ENCODE data around the gene RAB33A.

Gene RAB33A

DNA sequence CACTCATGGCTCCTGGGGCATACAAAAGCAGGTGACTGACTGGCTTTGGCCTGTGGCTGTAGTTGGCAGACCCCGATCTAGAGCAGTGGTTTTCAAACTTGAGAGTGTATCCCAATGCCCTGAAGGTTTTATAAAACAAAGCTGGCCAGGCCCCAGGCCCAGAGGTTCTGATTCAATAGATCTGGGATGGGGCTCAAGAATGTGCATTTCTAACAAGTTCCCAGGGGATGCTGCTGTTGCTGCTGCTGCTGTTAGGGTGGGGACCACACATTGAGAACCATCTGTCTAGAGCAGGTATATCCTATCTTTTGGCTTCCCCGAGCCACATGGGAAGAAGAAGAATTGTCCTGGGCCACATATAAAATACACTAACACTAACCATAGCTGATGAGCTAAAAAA is 13.5 kb upstream of the RAB33A start:
- H3K27me3 Mint-ChIP-seq (ENCODE audit: low read depth): no peaks in the 10 kb centered on the region
- H3K4me3 Mint-ChIP-seq: no peak overlapping the region
- H3K4me1 Mint-ChIP-seq: peaks cover 9% of the 10 kb centered on the region
- H3K36me3 Mint-ChIP-seq (ENCODE audit: low read depth): peaks cover 8% of the 10 kb centered on the region
- no peaks in the 10 kb centered on the region for H3K9me3 Mint-ChIP-seq
- no peak overlapping the region for H3K27ac Mint-ChIP-seq
- TF ChIP-seq, protein P1, sequence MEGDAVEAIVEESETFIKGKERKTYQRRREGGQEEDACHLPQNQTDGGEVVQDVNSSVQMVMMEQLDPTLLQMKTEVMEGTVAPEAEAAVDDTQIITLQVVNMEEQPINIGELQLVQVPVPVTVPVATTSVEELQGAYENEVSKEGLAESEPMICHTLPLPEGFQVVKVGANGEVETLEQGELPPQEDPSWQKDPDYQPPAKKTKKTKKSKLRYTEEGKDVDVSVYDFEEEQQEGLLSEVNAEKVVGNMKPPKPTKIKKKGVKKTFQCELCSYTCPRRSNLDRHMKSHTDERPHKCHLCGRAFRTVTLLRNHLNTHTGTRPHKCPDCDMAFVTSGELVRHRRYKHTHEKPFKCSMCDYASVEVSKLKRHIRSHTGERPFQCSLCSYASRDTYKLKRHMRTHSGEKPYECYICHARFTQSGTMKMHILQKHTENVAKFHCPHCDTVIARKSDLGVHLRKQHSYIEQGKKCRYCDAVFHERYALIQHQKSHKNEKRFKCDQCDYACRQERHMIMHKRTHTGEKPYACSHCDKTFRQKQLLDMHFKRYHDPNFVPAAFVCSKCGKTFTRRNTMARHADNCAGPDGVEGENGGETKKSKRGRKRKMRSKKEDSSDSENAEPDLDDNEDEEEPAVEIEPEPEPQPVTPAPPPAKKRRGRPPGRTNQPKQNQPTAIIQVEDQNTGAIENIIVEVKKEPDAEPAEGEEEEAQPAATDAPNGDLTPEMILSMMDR (IDR thresholded peaks at IDR 0.05; ENCODE audit: unreplicated experiment in 3 of 3): no peak

DNA sequence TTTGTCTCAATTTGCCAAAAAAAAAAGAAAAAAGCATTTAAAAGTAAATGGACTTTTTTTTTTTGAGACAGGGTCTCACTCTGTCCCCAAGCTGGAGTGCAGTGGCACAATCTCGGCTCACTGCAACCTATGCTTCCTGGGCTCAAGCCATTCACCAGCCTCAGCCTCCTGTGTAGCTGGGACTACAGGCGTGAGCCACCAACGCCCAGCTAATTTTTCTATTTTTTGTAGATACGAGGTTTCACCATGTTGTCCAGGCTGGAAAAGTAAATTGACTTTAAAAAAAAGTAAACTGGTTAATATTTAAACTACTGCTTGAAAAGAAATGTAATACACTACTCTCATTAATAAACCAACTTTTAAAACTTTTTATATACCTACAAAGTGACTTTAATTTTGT is 12.0 kb upstream of the RAB33A start:
- peaks cover 5% of the 10 kb centered on the region for H3K36me3 Mint-ChIP-seq (ENCODE audit: low read depth)
- H3K4me3 Mint-ChIP-seq: no peak overlapping the region
- H3K4me1 Mint-ChIP-seq: peaks cover 14% of the 10 kb centered on the region
- no peak overlapping the region for H3K27ac Mint-ChIP-seq
- no peaks in the 10 kb centered on the region for H3K9me3 Mint-ChIP-seq
- no peaks in the 10 kb centered on the region for H3K27me3 Mint-ChIP-seq (ENCODE audit: low read depth)
- TF ChIP-seq, protein P1 (IDR thresholded peaks at IDR 0.05; ENCODE audit: unreplicated experiment in 3 of 3): no peak

DNA sequence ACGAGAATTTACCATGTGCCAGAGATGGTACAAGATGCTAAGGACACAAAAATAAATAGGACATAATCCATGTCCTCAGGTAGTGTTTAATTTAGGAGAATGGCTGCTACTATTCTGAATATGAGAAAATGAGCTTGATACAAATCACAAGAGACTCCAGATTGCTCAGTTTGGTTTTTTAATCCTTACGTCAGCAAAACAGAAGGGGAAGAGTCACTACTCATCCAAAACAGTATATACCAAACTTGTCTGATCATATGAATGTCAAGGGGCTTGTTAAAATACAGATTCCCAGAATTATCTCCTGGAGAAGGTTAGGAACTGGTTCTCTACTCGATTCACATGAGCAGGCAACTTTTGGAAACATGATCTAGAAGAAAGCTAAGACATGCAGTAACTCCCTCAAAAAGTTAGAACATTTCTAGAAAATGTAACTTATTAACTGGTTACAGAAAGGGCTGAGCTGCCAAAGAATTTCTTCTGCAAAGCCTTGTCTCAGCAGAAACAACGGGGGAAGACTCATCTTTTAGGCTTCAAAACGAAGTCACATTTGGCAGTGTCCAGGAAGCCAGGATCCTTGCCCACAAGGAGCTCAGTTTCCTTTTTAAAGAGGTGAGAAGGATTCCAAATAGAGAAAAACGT is 9.5 kb upstream of the RAB33A start:
- peak overlapping the region; percentile 46 to 92 (median 59) for H3K4me3 Mint-ChIP-seq
- no peaks in the 10 kb centered on the region for H3K27me3 Mint-ChIP-seq (ENCODE audit: low read depth)
- peaks cover 22% of the 10 kb centered on the region for H3K4me1 Mint-ChIP-seq
- H3K9me3 Mint-ChIP-seq: peaks cover 3% of the 10 kb centered on the region
- peaks cover 5% of the 10 kb centered on the region for H3K36me3 Mint-ChIP-seq (ENCODE audit: low read depth)
- peak overlapping the region; percentile 69 to 90 (median 86) for H3K27ac Mint-ChIP-seq
- TF ChIP-seq, protein P1 (IDR thresholded peaks at IDR 0.05; ENCODE audit: unreplicated experiment in 3 of 3): no peak

DNA sequence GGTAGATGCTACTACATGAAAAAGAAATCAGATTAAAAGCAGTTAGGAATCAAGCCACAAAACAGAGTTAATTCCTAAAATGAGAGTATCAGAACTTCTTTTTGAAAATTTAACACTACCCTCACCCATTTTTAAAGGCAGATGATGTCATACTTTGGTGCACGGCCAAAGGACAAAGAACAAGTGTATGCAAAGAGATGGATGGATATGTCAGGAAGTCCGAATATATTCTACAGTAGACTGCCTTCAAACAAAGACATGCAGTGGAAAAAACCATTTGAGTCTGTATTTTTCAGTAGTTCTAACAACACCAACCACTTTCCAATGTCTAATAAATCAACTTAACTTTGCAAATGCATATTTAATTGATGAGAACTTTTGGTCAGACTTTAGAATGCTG is 8.4 kb upstream of the RAB33A start:
- H3K4me3 Mint-ChIP-seq: peak overlapping the region; percentile 70 to 92 (median 74)
- H3K27me3 Mint-ChIP-seq (ENCODE audit: low read depth): no peaks in the 10 kb centered on the region
- peaks cover 3% of the 10 kb centered on the region for H3K9me3 Mint-ChIP-seq
- TF ChIP-seq, protein P1 (IDR thresholded peaks at IDR 0.05; ENCODE audit: unreplicated experiment in 3 of 3): no peak
- H3K27ac Mint-ChIP-seq: peak overlapping the region in 2 of 3 experiments; percentile 86 to 89
- H3K36me3 Mint-ChIP-seq (ENCODE audit: low read depth): peaks cover 5% of the 10 kb centered on the region
- H3K4me1 Mint-ChIP-seq: peaks cover 22% of the 10 kb centered on the region

DNA sequence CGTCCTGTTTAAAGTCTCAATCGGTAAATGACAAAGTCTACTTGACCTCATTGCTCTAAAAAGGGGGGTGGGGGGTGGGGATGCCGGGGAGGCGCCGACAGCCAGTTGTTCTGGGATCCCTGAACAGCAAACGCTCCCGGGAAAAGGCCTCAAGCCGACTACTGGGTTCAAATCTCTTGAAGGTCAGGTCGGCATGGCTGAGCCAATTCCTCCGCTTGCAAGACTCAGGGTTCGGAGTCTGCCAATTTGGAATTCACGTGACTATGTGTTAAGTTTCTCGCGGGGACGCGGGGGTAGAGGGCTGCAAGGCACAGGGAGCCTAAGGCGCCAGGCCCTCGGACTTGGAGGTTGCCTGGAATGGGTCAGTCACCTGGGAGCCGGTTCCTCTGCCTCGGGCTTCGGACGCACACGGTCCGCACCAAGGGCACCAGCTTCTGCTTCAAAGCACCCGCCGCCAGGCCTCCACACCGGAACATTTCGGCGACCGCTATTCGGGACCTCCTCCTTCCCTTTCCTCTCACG is 6.5 kb upstream of the RAB33A start:
- H3K27ac Mint-ChIP-seq: peak overlapping the region; percentile 51 to 95 (median 93)
- H3K27me3 Mint-ChIP-seq (ENCODE audit: low read depth): no peaks in the 10 kb centered on the region
- TF ChIP-seq, protein P1 (IDR thresholded peaks at IDR 0.05; ENCODE audit: unreplicated experiment in 3 of 3): no peak
- peaks cover 5% of the 10 kb centered on the region for H3K36me3 Mint-ChIP-seq (ENCODE audit: low read depth)
- peaks cover 7% of the 10 kb centered on the region for H3K9me3 Mint-ChIP-seq
- H3K4me3 Mint-ChIP-seq: peak overlapping the region; percentile 90 to 95 (median 92)
- H3K4me1 Mint-ChIP-seq: peaks cover 22% of the 10 kb centered on the region

Data from nephron (organoid).